Testis (tissue), 2 donors: ENCODE results near the gene ADM2.

Experiments used
- CTCF ChIP-seq, 3 experiments: fragments of 450-650 bp in 2 of 3; fragments of 200-600 bp in 1 of 3; sonication (generic) in 1 of 3; IDR thresholded peaks; one replicate each; pipeline ENCODE4 v1.5.1; 2016 to 2019; ENCODE audit warnings: antibody characterized with exemption in 3 of 3, mild to moderate bottlenecking in 2 of 3, moderate library complexity in 1 of 3
- POLR2A ChIP-seq: fragments of 450-650 bp; IDR thresholded peaks from one replicate; pipeline ENCODE4 v1.6.1; 2017; ENCODE audit warnings: antibody characterized with exemption, mild to moderate bottlenecking, moderate library complexity

- no peak for TF ChIP-seq CTCF (IDR thresholded peaks at IDR 0.05)
- no peak for TF ChIP-seq POLR2A
These were observed 19.8 kb upstream of the ADM2 start for GRCh38 chr22:50461536-50461935.
